ENCODE data around the gene MZT2A. TPM values are rescaled to one million over a fixed set of nuclear protein-coding genes. Genes with fewer than 3 reads are reported as not detected.
"Not testable (repeated sequence)": the region's sequence is repeated elsewhere in the genome, so short reads cannot be mapped to it uniquely, and the experiment has no call there.

The MZT2A gene
- total RNA-seq, 3 donors from 2014 or later (not counting 1 experiment from before 2014, with no cell fraction given), result 37.7 to 47.0 (median 42.5) TPM

- H3K9me3 ChIP-seq (ENCODE audit: control insufficient read depth, insufficient read depth, low read length); H3K4me1 ChIP-seq (ENCODE audit: control insufficient read depth, insufficient read depth, low read length); H3K36me3 Mint-ChIP-seq; H3K4me3 ChIP-seq (ENCODE audit: low read length); H3K27me3 ChIP-seq (ENCODE audit: control insufficient read depth, insufficient read depth, low read length); DNase-seq; ATAC-seq; H3K4me3 Mint-ChIP-seq; H3K9me3 Mint-ChIP-seq; H3K27me3 Mint-ChIP-seq (ENCODE audit: low read depth in 2 of 2); H3K36me3 ChIP-seq (ENCODE audit: control insufficient read depth, insufficient read depth, low read length); H3K27ac ChIP-seq (ENCODE audit: low read length); intact Hi-C loops (cut with micrococcal nuclease); H3K27ac Mint-ChIP-seq; H3K4me1 Mint-ChIP-seq: not testable (repeated sequence)
- 97% methylated on average over 9 of the region's 9 CpGs for WGBS (ENCODE audit: insufficient coverage)
Observed at GRCh38 chr2:131478850-131479461, 13.2 kb downstream of the MZT2A start.

DNA sequence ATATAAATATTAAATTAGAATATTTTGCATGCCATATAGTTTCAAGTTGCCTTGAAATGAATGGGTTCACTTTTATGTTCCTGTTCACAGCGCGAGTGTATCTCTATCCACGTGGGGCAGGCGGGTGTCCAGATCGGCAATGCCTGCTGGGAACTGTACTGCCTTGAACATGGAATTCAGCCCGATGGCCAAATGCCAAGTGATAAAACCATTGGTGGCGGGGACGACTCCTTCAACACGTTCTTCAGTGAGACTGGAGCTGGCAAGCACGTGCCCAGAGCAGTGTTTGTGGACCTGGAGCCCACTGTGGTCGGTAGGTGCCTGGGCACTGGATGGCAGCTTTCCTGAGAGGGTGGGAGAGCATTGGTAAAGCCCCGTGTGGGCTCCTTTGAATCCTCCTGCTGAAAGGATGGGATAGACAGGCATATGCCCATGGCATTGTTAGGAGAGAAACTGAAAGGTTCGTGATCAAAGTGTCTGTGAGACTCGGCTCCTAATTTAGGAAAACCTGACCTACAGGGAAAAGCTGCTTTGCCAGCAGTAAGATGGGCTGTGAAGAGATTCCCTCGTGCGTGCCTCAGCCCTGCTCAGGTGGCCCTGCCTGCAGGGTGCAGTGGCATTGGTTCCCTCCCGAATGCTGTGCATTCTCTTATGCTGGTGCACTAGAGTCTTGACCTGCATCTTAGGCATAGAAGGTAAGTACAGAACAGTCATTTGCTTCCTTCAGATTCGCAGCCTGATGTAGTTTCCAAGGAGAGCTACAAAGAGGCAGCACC is 13.9 kb downstream of the MZT2A start:
- H3K27ac ChIP-seq (ENCODE audit: low read length); H3K27me3 ChIP-seq (ENCODE audit: control insufficient read depth, insufficient read depth, low read length); H3K4me1 Mint-ChIP-seq; H3K27me3 Mint-ChIP-seq (ENCODE audit: low read depth in 2 of 2); H3K9me3 ChIP-seq (ENCODE audit: control insufficient read depth, insufficient read depth, low read length); DNase-seq; H3K4me3 Mint-ChIP-seq; H3K36me3 ChIP-seq (ENCODE audit: control insufficient read depth, insufficient read depth, low read length); H3K27ac Mint-ChIP-seq; H3K9me3 Mint-ChIP-seq; H3K36me3 Mint-ChIP-seq; H3K4me1 ChIP-seq (ENCODE audit: control insufficient read depth, insufficient read depth, low read length); intact Hi-C loops (cut with micrococcal nuclease); H3K4me3 ChIP-seq (ENCODE audit: low read length); ATAC-seq: not testable (repeated sequence)
- WGBS (ENCODE audit: insufficient coverage), result 98% methylated on average over 11 of the region's 18 CpGs

DNA sequence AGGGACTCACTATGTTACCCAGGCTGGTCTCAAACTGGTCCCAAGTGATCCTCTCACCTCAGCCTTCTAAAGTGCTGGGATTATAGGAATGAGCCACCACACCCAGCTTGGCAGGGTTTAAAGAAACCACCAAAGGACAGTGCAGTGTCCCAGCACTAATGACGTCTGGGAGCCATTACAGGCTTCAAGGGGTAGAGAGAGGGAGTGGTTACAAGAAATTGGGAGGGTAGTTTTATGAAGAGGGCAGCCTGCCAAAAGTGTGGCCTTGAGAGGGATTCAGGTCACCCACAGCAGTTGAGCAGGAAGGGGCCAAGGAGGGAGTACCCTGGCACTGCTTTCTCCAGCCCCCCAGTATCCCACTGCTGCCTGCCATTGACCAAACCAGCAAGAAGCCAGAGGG is 15.0 kb downstream of the MZT2A start:
- H3K27me3 Mint-ChIP-seq (ENCODE audit: low read depth in 2 of 2); H3K27ac ChIP-seq (ENCODE audit: low read length); H3K27me3 ChIP-seq (ENCODE audit: control insufficient read depth, insufficient read depth, low read length); H3K36me3 ChIP-seq (ENCODE audit: control insufficient read depth, insufficient read depth, low read length); H3K27ac Mint-ChIP-seq; H3K9me3 ChIP-seq (ENCODE audit: control insufficient read depth, insufficient read depth, low read length); H3K9me3 Mint-ChIP-seq; ATAC-seq; DNase-seq; H3K4me3 ChIP-seq (ENCODE audit: low read length); H3K4me1 Mint-ChIP-seq; H3K36me3 Mint-ChIP-seq; H3K4me3 Mint-ChIP-seq; H3K4me1 ChIP-seq (ENCODE audit: control insufficient read depth, insufficient read depth, low read length); intact Hi-C loops (cut with micrococcal nuclease): not testable (repeated sequence)
- 95% methylated on average over 1 of the region's 1 CpG for WGBS (ENCODE audit: insufficient coverage)

DNA sequence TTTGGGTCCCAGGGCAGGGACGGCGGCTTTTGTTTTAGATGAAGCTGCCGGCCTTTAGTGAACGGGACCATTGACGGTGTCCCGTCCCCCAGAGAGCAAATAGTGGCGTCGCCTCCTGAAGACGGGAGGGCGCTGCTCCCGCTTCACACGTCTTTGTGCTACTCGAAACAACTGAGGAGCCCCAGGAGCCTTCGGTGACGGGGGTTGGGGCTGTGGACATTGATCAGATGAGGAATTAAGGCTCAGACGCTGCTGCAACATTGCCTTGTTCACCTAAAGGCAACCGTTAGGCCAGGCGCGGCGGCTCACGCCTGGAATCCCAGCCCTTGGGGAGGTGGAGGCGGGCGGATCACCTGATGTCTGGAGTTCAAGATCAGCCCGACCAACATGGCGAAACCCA is 15.8 kb downstream of the MZT2A start:
- H3K9me3 Mint-ChIP-seq; H3K27me3 Mint-ChIP-seq (ENCODE audit: low read depth in 2 of 2); H3K27me3 ChIP-seq (ENCODE audit: control insufficient read depth, insufficient read depth, low read length); H3K36me3 ChIP-seq (ENCODE audit: control insufficient read depth, insufficient read depth, low read length); H3K4me3 Mint-ChIP-seq; DNase-seq; H3K36me3 Mint-ChIP-seq; H3K4me1 ChIP-seq (ENCODE audit: control insufficient read depth, insufficient read depth, low read length); H3K4me3 ChIP-seq (ENCODE audit: low read length); intact Hi-C loops (cut with micrococcal nuclease); H3K9me3 ChIP-seq (ENCODE audit: control insufficient read depth, insufficient read depth, low read length); H3K4me1 Mint-ChIP-seq; H3K27ac ChIP-seq (ENCODE audit: low read length); H3K27ac Mint-ChIP-seq; ATAC-seq: not testable (repeated sequence)
- WGBS (ENCODE audit: insufficient coverage), result 96% methylated on average over 25 of the region's 25 CpGs

GRCh38 chr2:131475831-131476230 is 16.4 kb downstream of the MZT2A start, which contains the start of gene TUBA3D:
Gene TUBA3D, plus strand, starts transcription at chr2:131476119. Its CDS starts 81 bp downstream, at chr2:131476200.
- no peaks in the 10 kb centered on the region for H3K27me3 ChIP-seq (ENCODE audit: control insufficient read depth, insufficient read depth, low read length)
- H3K27ac ChIP-seq (ENCODE audit: low read length), result no peak within 1 kb of the TSS
- no peaks in the 10 kb centered on the region for H3K9me3 ChIP-seq (ENCODE audit: control insufficient read depth, insufficient read depth, low read length)
- intact Hi-C loops (cut with micrococcal nuclease), result no loop called here
- H3K27me3 Mint-ChIP-seq (ENCODE audit: low read depth in 2 of 2), result no peaks in the 10 kb centered on the region
- TF ChIP-seq, protein P1, sequence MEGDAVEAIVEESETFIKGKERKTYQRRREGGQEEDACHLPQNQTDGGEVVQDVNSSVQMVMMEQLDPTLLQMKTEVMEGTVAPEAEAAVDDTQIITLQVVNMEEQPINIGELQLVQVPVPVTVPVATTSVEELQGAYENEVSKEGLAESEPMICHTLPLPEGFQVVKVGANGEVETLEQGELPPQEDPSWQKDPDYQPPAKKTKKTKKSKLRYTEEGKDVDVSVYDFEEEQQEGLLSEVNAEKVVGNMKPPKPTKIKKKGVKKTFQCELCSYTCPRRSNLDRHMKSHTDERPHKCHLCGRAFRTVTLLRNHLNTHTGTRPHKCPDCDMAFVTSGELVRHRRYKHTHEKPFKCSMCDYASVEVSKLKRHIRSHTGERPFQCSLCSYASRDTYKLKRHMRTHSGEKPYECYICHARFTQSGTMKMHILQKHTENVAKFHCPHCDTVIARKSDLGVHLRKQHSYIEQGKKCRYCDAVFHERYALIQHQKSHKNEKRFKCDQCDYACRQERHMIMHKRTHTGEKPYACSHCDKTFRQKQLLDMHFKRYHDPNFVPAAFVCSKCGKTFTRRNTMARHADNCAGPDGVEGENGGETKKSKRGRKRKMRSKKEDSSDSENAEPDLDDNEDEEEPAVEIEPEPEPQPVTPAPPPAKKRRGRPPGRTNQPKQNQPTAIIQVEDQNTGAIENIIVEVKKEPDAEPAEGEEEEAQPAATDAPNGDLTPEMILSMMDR (IDR thresholded peaks at IDR 0.05), result no peak
- H3K4me1 ChIP-seq (ENCODE audit: control insufficient read depth, insufficient read depth, low read length), result no peaks in the 10 kb centered on the region
- H3K36me3 ChIP-seq (ENCODE audit: control insufficient read depth, insufficient read depth, low read length), result no peaks in the 10 kb centered on the region
- DNase-seq (no peak), ATAC-seq (no peak)
- no peak within 1 kb of the TSS for H3K27ac Mint-ChIP-seq
- no peak within 1 kb of the TSS for H3K4me3 Mint-ChIP-seq
- no peak within 1 kb of the TSS for H3K4me3 ChIP-seq (ENCODE audit: low read length)
- H3K36me3 Mint-ChIP-seq, result no peaks in the 10 kb centered on the region
- H3K4me1 Mint-ChIP-seq, result no peaks in the 10 kb centered on the region
- H3K9me3 Mint-ChIP-seq, result no peaks in the 10 kb centered on the region
- WGBS (ENCODE audit: insufficient coverage), result 95% methylated on average over 27 of the region's 27 CpGs

GRCh38 chr2:131473266-131473665 is 18.9 kb downstream of the MZT2A start:
- H3K4me1 ChIP-seq (ENCODE audit: control insufficient read depth, insufficient read depth, low read length); H3K27ac ChIP-seq (ENCODE audit: low read length); H3K9me3 Mint-ChIP-seq; H3K27me3 Mint-ChIP-seq (ENCODE audit: low read depth in 2 of 2); H3K36me3 ChIP-seq (ENCODE audit: control insufficient read depth, insufficient read depth, low read length); intact Hi-C loops (cut with micrococcal nuclease); H3K9me3 ChIP-seq (ENCODE audit: control insufficient read depth, insufficient read depth, low read length); H3K27ac Mint-ChIP-seq; H3K36me3 Mint-ChIP-seq; H3K27me3 ChIP-seq (ENCODE audit: control insufficient read depth, insufficient read depth, low read length); H3K4me3 Mint-ChIP-seq; H3K4me1 Mint-ChIP-seq; ATAC-seq; H3K4me3 ChIP-seq (ENCODE audit: low read length); DNase-seq: not testable (repeated sequence)
- WGBS (ENCODE audit: insufficient coverage), result 100% methylated on average over 1 of the region's 2 CpGs

DNA sequence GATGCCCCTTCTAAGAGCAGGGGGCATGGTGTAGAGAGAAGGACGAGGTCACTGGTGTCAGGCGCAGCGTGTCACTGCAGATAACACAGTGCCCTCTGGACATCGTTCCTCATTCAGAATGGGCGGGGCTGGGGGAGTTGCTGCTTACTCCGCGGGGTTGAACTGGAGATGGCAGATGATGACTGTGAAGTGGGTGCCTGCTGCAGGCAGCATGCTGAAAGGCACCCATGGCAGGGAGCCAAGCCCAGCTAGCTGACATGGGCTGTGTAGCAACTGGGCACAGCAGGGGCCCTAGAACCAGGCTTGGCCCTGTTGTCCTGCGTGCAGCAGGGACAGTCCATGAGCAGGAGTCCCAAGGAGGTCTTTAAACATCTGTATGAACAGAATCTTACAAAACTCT is 20.6 kb downstream of the MZT2A start:
- intact Hi-C loops (cut with micrococcal nuclease); H3K27me3 Mint-ChIP-seq (ENCODE audit: low read depth in 2 of 2); H3K4me3 Mint-ChIP-seq; H3K4me3 ChIP-seq (ENCODE audit: low read length); H3K4me1 ChIP-seq (ENCODE audit: control insufficient read depth, insufficient read depth, low read length); H3K27me3 ChIP-seq (ENCODE audit: control insufficient read depth, insufficient read depth, low read length); H3K36me3 ChIP-seq (ENCODE audit: control insufficient read depth, insufficient read depth, low read length); DNase-seq; H3K36me3 Mint-ChIP-seq; H3K27ac ChIP-seq (ENCODE audit: low read length); H3K9me3 Mint-ChIP-seq; H3K4me1 Mint-ChIP-seq; H3K9me3 ChIP-seq (ENCODE audit: control insufficient read depth, insufficient read depth, low read length): not testable (repeated sequence)
- WGBS (ENCODE audit: insufficient coverage), result 98% methylated on average over 2 of the region's 8 CpGs
- ATAC-seq, result peak in 1 of 3 donors; percentile 21
- peak overlapping the region in 1 of 2 donors; percentile 48 for H3K27ac Mint-ChIP-seq

Data from natural killer cell (primary cell).